ENCODE data around the gene CELF5. TPM values are rescaled to one million over a fixed set of nuclear protein-coding genes. Genes with fewer than 3 reads are reported as not detected.

Gene CELF5
- total RNA-seq, 1 experiment from 2014 or later = 0.48 TPM

- H3K27ac ChIP-seq = no peak overlapping the region
- no peaks in the 10 kb centered on the region for H3K9me2 ChIP-seq (ENCODE audit: insufficient read depth)
- H3K79me2 ChIP-seq (ENCODE audit: low read depth) = no peaks in the 10 kb centered on the region
- no peaks in the 10 kb centered on the region for H3K4me1 ChIP-seq (replicated peaks; ENCODE audit: insufficient read depth)
- H3K36me3 ChIP-seq (ENCODE audit: low read depth) = no peaks in the 10 kb centered on the region
- no peaks in the 10 kb centered on the region for H4K20me1 ChIP-seq (ENCODE audit: insufficient read depth)
- POLR2A ChIA-PET (ENCODE audit: unreplicated experiment) = no interaction called here
- no peak for DNase-seq
- no peak overlapping the region for H3K4me3 ChIP-seq
- 0 out of 2 replicates have a peak, but pooled peaks cover 2% of the 10 kb centered on the region for H3F3A ChIP-seq (ENCODE audit: insufficient read depth, low read depth)
- no TSS peak for BruUV-seq (replicated peaks)
- intact Hi-C loops (cut with micrococcal nuclease; ENCODE audit: unreplicated experiment) = no loop called here
- H3K9me3 ChIP-seq (ENCODE audit: insufficient read depth, low read depth) = no peaks in the 10 kb centered on the region
- TF ChIP-seq EZH2 (IDR thresholded peaks at IDR 0.05; ENCODE audit: low read depth) (no peak), CTCF (conservative IDR thresholded peaks at IDR 0.05) (no peak)
- H3K27me3 ChIP-seq (ENCODE audit: insufficient read depth, low read depth) = peaks cover 13% of the 10 kb centered on the region; the same call in 1 of the 2 replicates
- no peak overlapping the region for H3K4me2 ChIP-seq
- H2AFZ ChIP-seq = no peak overlapping the region
- CTCF ChIA-PET = no interaction called here
Observed at GRCh38 chr19:3272952-3273351, 48.5 kb downstream of the CELF5 start.

- POLR2A ChIA-PET (ENCODE audit: unreplicated experiment) = no interaction called here
- no peaks in the 10 kb centered on the region for H3K9me3 ChIP-seq (ENCODE audit: insufficient read depth, low read depth)
- H3K4me1 ChIP-seq (replicated peaks; ENCODE audit: insufficient read depth) = no peaks in the 10 kb centered on the region
- no peak overlapping the region for H2AFZ ChIP-seq
- no peaks in the 10 kb centered on the region for H3K36me3 ChIP-seq (ENCODE audit: low read depth)
- no peak overlapping the region for H3K27ac ChIP-seq
- intact Hi-C loops (cut with micrococcal nuclease; ENCODE audit: unreplicated experiment) = no loop called here
- TF ChIP-seq EZH2 (IDR thresholded peaks at IDR 0.05; ENCODE audit: low read depth) (no peak), CTCF (conservative IDR thresholded peaks at IDR 0.05) (no peak)
- BruUV-seq (replicated peaks) = no TSS peak
- CTCF ChIA-PET = no interaction called here
- peaks cover 9% of the 10 kb centered on the region; the same call in 1 of the 2 replicates for H3K27me3 ChIP-seq (ENCODE audit: insufficient read depth, low read depth)
- 0 out of 2 replicates have a peak, but pooled peaks cover 2% of the 10 kb centered on the region for H3F3A ChIP-seq (ENCODE audit: insufficient read depth, low read depth)
- H3K4me2 ChIP-seq = no peak overlapping the region
- no peak for DNase-seq
- no peaks in the 10 kb centered on the region for H3K9me2 ChIP-seq (ENCODE audit: insufficient read depth)
- H3K79me2 ChIP-seq (ENCODE audit: low read depth) = no peaks in the 10 kb centered on the region
- no peak overlapping the region for H3K4me3 ChIP-seq
- H4K20me1 ChIP-seq (ENCODE audit: insufficient read depth) = no peaks in the 10 kb centered on the region
Observed at GRCh38 chr19:3274245-3274941, 49.9 kb downstream of the CELF5 start.

GRCh38 chr19:3274942-3275582, 50.6 kb downstream of the CELF5 start:
- no peak for DNase-seq
- Histone ChIP-seq H4K20me1 (ENCODE audit: insufficient read depth) (no peaks in the 10 kb centered on the region), H3K9me2 (ENCODE audit: insufficient read depth) (no peaks in the 10 kb centered on the region), H3K36me3 (ENCODE audit: low read depth) (no peaks in the 10 kb centered on the region), H3K27ac (no peak overlapping the region), H3K4me2 (peak overlapping the region; percentile 77), H3K27me3 (ENCODE audit: insufficient read depth, low read depth) (peaks cover 3% of the 10 kb centered on the region; the same call in 1 of the 2 replicates), H3K4me1 (replicated peaks; ENCODE audit: insufficient read depth) (no peaks in the 10 kb centered on the region), H2AFZ (peak overlapping the region; percentile 78; the same call in 1 of the 2 replicates), H3F3A (ENCODE audit: insufficient read depth, low read depth) (0 out of 2 replicates have a peak, but pooled peaks cover 2% of the 10 kb centered on the region), H3K4me3 (peak overlapping the region; percentile 50; the same call in 1 of the 2 replicates), H3K9me3 (ENCODE audit: insufficient read depth, low read depth) (no peaks in the 10 kb centered on the region), H3K79me2 (ENCODE audit: low read depth) (no peaks in the 10 kb centered on the region)
- POLR2A ChIA-PET (ENCODE audit: unreplicated experiment) = no interaction called here
- TF ChIP-seq EZH2 (IDR thresholded peaks at IDR 0.05; ENCODE audit: low read depth) (no peak), CTCF (conservative IDR thresholded peaks at IDR 0.05) (no peak)
- CTCF ChIA-PET = interaction anchor here (0.5 to 0.6 kb wide), 2 partner anchors 105 to 269 kb away, joined by 4 read pairs; no protein-coding TSS in a partner anchor
- intact Hi-C loops (cut with micrococcal nuclease; ENCODE audit: unreplicated experiment) = no loop called here
- BruUV-seq (replicated peaks) = no TSS peak

Measured in PC-9 (cell line).